ENCODE measurements around the gene TTLL10. TPM values are rescaled to one million over a fixed set of nuclear protein-coding genes. Genes with fewer than 3 reads are reported as not detected.
"Not testable (repeated sequence)": the region's sequence is repeated elsewhere in the genome, so short reads cannot be mapped to it uniquely, and the experiment has no call there.

Gene TTLL10
- total RNA-seq, 1 donor from 2014 or later, result not detected

- H3K4me3 ChIP-seq, result no peak overlapping the region
- no peaks in the 10 kb centered on the region for H3K27me3 ChIP-seq
- H3K9me3 ChIP-seq, result no peaks in the 10 kb centered on the region
- H3K4me1 ChIP-seq, result peaks cover 16% of the 10 kb centered on the region
- no peak overlapping the region for H3K27ac ChIP-seq
- intact Hi-C loops (cut with DNase I), result no loop called here
- no peaks in the 10 kb centered on the region for H3K36me3 ChIP-seq
- no peak for TF ChIP-seq POLR2A (IDR thresholded peaks at IDR 0.05)
- DNase-seq (ENCODE audit: extremely low spot score in 2 of 2), result no peak
These were observed 37.0 kb upstream of the TTLL10 start for GRCh38 chr1:1136547-1137230.

GRCh38 chr1:1137256-1138045 is 36.2 kb upstream of the TTLL10 start:
- peaks cover 16% of the 10 kb centered on the region for H3K4me1 ChIP-seq
- TF ChIP-seq, protein P1, sequence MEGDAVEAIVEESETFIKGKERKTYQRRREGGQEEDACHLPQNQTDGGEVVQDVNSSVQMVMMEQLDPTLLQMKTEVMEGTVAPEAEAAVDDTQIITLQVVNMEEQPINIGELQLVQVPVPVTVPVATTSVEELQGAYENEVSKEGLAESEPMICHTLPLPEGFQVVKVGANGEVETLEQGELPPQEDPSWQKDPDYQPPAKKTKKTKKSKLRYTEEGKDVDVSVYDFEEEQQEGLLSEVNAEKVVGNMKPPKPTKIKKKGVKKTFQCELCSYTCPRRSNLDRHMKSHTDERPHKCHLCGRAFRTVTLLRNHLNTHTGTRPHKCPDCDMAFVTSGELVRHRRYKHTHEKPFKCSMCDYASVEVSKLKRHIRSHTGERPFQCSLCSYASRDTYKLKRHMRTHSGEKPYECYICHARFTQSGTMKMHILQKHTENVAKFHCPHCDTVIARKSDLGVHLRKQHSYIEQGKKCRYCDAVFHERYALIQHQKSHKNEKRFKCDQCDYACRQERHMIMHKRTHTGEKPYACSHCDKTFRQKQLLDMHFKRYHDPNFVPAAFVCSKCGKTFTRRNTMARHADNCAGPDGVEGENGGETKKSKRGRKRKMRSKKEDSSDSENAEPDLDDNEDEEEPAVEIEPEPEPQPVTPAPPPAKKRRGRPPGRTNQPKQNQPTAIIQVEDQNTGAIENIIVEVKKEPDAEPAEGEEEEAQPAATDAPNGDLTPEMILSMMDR (IDR thresholded peaks at IDR 0.05), result no peak
- no peak for TF ChIP-seq POLR2AphosphoS5 (IDR thresholded peaks at IDR 0.05; ENCODE audit: insufficient read depth in 1 of 2, low read depth in 1 of 2)
- no peak for TF ChIP-seq POLR2A (IDR thresholded peaks at IDR 0.05)
- DNase-seq (ENCODE audit: extremely low spot score in 2 of 2), result no peak
- no peak overlapping the region for H3K27ac ChIP-seq
- H3K27me3 ChIP-seq, result no peaks in the 10 kb centered on the region
- intact Hi-C loops (cut with DNase I), result no loop called here
- no peaks in the 10 kb centered on the region for H3K9me3 ChIP-seq
- H3K36me3 ChIP-seq, result no peaks in the 10 kb centered on the region
- H3K4me3 ChIP-seq, result no peak overlapping the region

DNA sequence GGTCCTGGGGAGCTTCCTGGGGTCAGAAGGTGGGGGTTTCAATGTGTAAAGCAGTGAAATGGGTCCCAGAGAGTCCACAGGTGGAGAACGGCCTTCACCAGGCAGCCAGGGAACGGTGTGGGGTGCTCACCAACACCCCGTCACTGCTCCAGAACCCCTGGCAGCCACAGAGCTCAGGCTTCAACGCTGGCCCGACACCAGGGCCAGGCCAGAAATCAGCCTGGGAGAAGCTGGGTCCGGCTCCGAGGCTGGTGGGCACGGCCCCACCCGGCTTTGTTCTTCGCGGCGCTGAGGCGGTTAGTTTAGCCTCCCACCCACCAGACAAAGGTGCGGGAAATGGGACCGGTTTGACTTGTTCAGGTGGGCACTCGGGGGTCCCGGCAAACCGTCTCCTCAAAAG is 33.0 kb upstream of the TTLL10 start:
- Histone ChIP-seq H3K4me3 (no peak overlapping the region), H3K27ac (no peak overlapping the region), H3K27me3 (no peaks in the 10 kb centered on the region), H3K4me1 (peaks cover 25% of the 10 kb centered on the region), H3K36me3 (no peaks in the 10 kb centered on the region), H3K9me3 (no peaks in the 10 kb centered on the region)
- intact Hi-C loops (cut with DNase I), result no loop called here
- TF ChIP-seq POLR2A (IDR thresholded peaks at IDR 0.05) (no peak), POLR2AphosphoS5 (IDR thresholded peaks at IDR 0.05; ENCODE audit: insufficient read depth in 1 of 2, low read depth in 1 of 2) (no peak)
- TF ChIP-seq, protein P1 (IDR thresholded peaks at IDR 0.05), result no peak
- no peak for DNase-seq (ENCODE audit: extremely low spot score in 2 of 2)

- H3K4me1 ChIP-seq, result peaks cover 26% of the 10 kb centered on the region
- no peaks in the 10 kb centered on the region for H3K27me3 ChIP-seq
- H3K36me3 ChIP-seq, result no peaks in the 10 kb centered on the region
- intact Hi-C loops (cut with DNase I), result no loop called here
- H3K4me3 ChIP-seq, result no peak overlapping the region
- TF ChIP-seq, protein P1 (IDR thresholded peaks at IDR 0.05), result no peak
- no peak for TF ChIP-seq POLR2A (IDR thresholded peaks at IDR 0.05)
- TF ChIP-seq POLR2AphosphoS5 (IDR thresholded peaks at IDR 0.05; ENCODE audit: insufficient read depth in 1 of 2, low read depth in 1 of 2), result no peak
- no peak overlapping the region for H3K27ac ChIP-seq
- H3K9me3 ChIP-seq, result no peaks in the 10 kb centered on the region
- no peak for DNase-seq (ENCODE audit: extremely low spot score in 2 of 2)
These were observed 32.3 kb upstream of the TTLL10 start for GRCh38 chr1:1141244-1141910.

DNA sequence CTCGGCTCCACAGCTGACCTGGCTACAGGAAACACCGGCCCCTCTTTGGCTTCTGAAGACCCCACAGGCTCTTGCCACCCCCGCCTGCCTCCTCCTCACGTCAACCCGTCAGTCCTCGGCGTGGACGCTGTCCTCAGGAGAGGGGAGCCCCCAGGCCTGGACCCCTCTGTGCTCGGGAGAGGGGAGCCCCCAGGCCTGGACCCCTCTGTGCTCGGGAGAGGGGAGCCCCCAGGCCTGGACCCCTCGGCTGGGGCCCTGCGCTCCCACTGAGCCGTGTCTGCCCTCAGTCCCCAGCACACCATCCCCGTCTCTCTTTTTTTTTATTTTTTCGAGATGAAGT is 31.8 kb upstream of the TTLL10 start:
- peaks cover 26% of the 10 kb centered on the region for H3K4me1 ChIP-seq
- intact Hi-C loops (cut with DNase I), result no loop called here
- no peak for TF ChIP-seq POLR2AphosphoS5 (IDR thresholded peaks at IDR 0.05; ENCODE audit: insufficient read depth in 1 of 2, low read depth in 1 of 2)
- TF ChIP-seq, protein P1 (IDR thresholded peaks at IDR 0.05), result no peak
- TF ChIP-seq POLR2A (IDR thresholded peaks at IDR 0.05), result no peak
- DNase-seq (ENCODE audit: extremely low spot score in 2 of 2), result no peak
- H3K4me3 ChIP-seq, result no peak overlapping the region
- H3K27me3 ChIP-seq, result no peaks in the 10 kb centered on the region
- no peaks in the 10 kb centered on the region for H3K9me3 ChIP-seq
- no peak overlapping the region for H3K27ac ChIP-seq
- no peaks in the 10 kb centered on the region for H3K36me3 ChIP-seq

GRCh38 chr1:1142352-1142751 is 31.3 kb upstream of the TTLL10 start:
- intact Hi-C loops (cut with DNase I); H3K27ac ChIP-seq; H3K9me3 ChIP-seq; DNase-seq (ENCODE audit: extremely low spot score in 2 of 2); H3K27me3 ChIP-seq; H3K4me3 ChIP-seq; H3K36me3 ChIP-seq: not testable (repeated sequence)
- peaks cover 22% of the 10 kb centered on the region for H3K4me1 ChIP-seq

Measured in vagina (tissue), 2 donors.